Measurements from ENCODE around the gene DRC1. TPM values are rescaled to one million over a fixed set of nuclear protein-coding genes. Genes with fewer than 3 reads are reported as not detected.

Gene DRC1
- total RNA-seq, 1 donor from 2014 or later, result 3.7 TPM

- Mint-ChIP-seq H3K9me3 (no peaks in the 10 kb centered on the region), H3K4me1 (ENCODE audit: unreplicated experiment) (peaks cover 6% of the 10 kb centered on the region), H3K27ac (no peak overlapping the region), H3K36me3 (no peaks in the 10 kb centered on the region), H3K4me3 (no peak overlapping the region), H3K27me3 (peaks cover 55% of the 10 kb centered on the region)
- TF ChIP-seq CTCF (conservative IDR thresholded peaks at IDR 0.05), result no peak
- no peak for DNase-seq (ENCODE audit: extremely low spot score, unreplicated experiment)
Observed at GRCh38 chr2:26500406-26500805, 98.7 kb downstream of the DRC1 start.

DNA sequence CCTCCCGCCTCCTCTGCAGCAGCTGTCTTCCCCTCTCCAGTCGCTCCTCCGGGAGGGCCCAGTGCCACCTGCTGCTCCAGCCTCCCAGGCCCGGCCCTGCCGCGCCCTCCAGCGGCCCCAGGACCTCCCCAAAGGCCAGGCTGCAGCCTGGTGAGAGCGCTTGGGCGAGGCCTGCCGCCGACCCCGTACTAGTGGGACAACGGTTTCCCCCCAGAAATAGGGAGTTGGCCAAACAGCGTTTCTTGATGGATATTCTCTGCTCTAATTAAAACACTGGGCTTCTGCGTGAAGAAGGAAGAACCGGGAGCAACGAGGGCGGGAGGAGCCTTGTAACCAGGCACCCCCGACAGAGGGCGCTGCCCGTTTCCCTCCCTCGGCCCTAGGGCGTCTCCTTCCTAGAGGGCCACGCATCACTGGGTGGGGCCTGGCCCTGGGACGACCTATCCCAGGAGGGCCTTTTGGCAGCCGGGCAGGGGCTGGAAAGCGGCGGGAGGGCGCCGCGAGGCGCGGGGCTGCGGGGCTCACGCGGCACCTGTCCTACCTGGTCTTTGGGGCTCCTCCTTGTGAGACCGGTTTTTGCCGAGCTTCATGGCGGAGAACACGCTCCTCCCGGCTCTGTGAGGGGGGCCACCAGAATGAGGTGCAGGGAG is 101.6 kb downstream of the DRC1 start:
- peaks cover 47% of the 10 kb centered on the region for H3K27me3 Mint-ChIP-seq
- H3K36me3 Mint-ChIP-seq, result no peaks in the 10 kb centered on the region
- peak; percentile 81 for DNase-seq (ENCODE audit: extremely low spot score, unreplicated experiment)
- H3K4me1 Mint-ChIP-seq (ENCODE audit: unreplicated experiment), result no peaks in the 10 kb centered on the region
- H3K9me3 Mint-ChIP-seq, result no peaks in the 10 kb centered on the region
- peak; percentile 93 for TF ChIP-seq CTCF (conservative IDR thresholded peaks at IDR 0.05)
- peak overlapping the region; percentile 81 for H3K4me3 Mint-ChIP-seq
- peak overlapping the region; percentile 71 for H3K27ac Mint-ChIP-seq

DNA sequence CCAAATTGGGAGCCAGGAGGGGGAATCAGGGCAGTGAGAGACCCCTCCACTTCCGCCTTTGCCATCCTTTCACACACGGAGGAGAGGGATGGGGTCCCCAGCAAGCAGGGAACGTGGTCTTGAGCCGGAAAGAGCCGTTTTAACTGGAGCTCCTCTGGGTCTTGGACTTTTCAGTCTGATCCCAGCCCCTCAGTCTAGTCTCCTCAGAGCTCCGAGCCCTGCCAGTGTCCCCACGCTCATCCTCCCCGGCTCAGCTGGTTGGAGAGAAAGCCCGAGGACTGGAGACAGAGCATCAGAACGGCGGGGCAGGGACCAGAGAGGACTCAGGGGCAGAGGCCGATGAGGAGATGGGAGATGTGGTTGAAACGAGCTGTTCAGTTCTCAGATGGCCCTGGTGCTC is 102.3 kb downstream of the DRC1 start:
- Mint-ChIP-seq H3K36me3 (no peaks in the 10 kb centered on the region), H3K27me3 (peaks cover 45% of the 10 kb centered on the region), H3K4me1 (ENCODE audit: unreplicated experiment) (no peaks in the 10 kb centered on the region), H3K4me3 (no peak overlapping the region), H3K27ac (peak overlapping the region; percentile 71), H3K9me3 (no peaks in the 10 kb centered on the region)
- TF ChIP-seq CTCF (conservative IDR thresholded peaks at IDR 0.05), result no peak
- no peak for DNase-seq (ENCODE audit: extremely low spot score, unreplicated experiment)

DNA sequence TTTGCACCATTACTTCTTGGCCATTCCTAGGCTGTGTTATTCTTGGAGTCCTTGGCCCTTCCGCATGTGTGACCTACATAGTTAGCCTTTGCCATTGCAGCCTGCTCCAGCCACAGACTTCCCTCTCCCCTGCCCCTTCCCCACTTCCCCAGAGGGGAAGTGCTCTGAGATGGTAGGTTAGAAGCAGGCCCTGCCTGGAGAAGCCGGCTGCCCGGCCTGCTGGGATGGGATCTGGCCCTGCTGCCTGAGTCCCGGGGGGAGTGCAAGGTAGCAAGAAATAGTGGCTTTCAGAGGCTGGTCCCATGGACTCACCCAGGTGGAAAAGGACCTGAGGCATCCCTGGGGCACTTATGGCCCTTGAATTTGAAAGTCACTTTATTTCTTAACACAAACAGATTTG is 104.6 kb downstream of the DRC1 start:
- Mint-ChIP-seq H3K4me1 (ENCODE audit: unreplicated experiment) (no peaks in the 10 kb centered on the region), H3K9me3 (no peaks in the 10 kb centered on the region), H3K4me3 (no peak overlapping the region)

More for the DNA sequence above, 104.6 kb downstream of the DRC1 start:
- no peak for TF ChIP-seq CTCF (conservative IDR thresholded peaks at IDR 0.05)
- Mint-ChIP-seq H3K36me3 (no peaks in the 10 kb centered on the region), H3K27ac (no peak overlapping the region), H3K27me3 (peaks cover 33% of the 10 kb centered on the region)
- no peak for DNase-seq (ENCODE audit: extremely low spot score, unreplicated experiment)

Other genes starting within 250 kb of the DRC1 start
- gene GAREM2, start 228.8 kb upstream of the DRC1 start, total RNA-seq (ENCODE audit: low replicate concordance), result 3.1 and 16.9 TPM in 2 replicates
- 125 and 137 TPM in 2 replicates for gene HADHA, start 157.3 kb upstream of the DRC1 start, total RNA-seq (ENCODE audit: low replicate concordance)
- 110 and 123 TPM in 2 replicates for gene HADHB, start 157.0 kb upstream of the DRC1 start, total RNA-seq (ENCODE audit: low replicate concordance)
- gene SELENOI, start 55.8 kb upstream of the DRC1 start, total RNA-seq (ENCODE audit: low replicate concordance), result 38.8 and 44.9 TPM in 2 replicates
- gene ADGRF3, start 55.1 kb upstream of the DRC1 start, total RNA-seq (ENCODE audit: low replicate concordance), result 1.2 and 1.4 TPM in 2 replicates
- 0.05 TPM in 1 of 2 replicates, not detected in the other for gene OTOF, start 76.2 kb downstream of the DRC1 start, total RNA-seq (ENCODE audit: low replicate concordance)
- gene CIB4, start 239.4 kb downstream of the DRC1 start, total RNA-seq (ENCODE audit: low replicate concordance), result not detected in 2 replicates